GM12872 (cell line): ENCODE measurements around the gene DMD.

Experiments
- CTCF ChIP-seq: IDR thresholded peaks from 3 replicates; pipeline ENCODE4 v1.5.1; 2011; ENCODE audit warnings: low read depth, mild to moderate bottlenecking, low read length, moderate library complexity; ENCODE audit not compliant: insufficient read depth

Gene DMD

DNA sequence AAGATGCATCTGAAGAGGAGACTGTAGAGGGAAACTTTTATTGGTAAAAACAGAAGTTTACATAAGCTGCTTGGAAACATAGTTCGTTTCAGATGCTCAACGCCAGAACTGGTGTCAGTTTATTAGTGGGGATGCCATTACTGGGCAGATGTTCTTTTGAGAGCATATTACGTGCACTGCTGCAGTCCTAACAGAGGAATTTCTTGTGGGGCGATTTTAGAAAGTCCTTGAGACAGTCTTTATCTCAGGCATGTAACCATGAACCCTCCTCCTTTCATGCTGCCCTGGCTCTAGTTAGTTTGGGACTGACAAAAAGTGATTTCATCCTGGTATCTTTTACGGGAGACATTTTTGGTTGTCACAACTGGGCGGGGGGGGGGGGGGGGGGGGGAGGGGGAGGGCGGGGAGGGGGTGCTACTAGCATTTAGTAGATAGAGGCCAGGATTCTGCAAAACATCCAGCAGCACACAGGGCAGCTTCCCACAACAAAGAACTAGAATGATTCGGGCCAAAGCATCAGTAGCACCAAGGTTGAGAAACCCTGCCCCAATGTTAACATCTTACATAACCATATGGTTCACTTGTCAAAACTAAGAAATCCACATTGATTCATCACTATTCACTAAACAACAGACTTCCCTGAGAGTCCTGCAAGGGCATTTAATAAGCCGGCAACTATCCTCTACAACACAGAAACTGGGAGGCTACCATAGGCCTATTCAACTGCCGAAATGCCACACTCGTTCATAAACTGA lies 2021.0 kb downstream of the DMD start:
- TF ChIP-seq CTCF = no peak

- no peak for TF ChIP-seq CTCF
Measured at GRCh38 chrX:31186693-31187338, 2024.5 kb downstream of the DMD start.

GRCh38 chrX:31185884-31186283 lies 2025.5 kb downstream of the DMD start:
- TF ChIP-seq CTCF = no peak

- no peak for TF ChIP-seq CTCF
Measured at GRCh38 chrX:31181377-31182000, 2029.9 kb downstream of the DMD start.

DNA sequence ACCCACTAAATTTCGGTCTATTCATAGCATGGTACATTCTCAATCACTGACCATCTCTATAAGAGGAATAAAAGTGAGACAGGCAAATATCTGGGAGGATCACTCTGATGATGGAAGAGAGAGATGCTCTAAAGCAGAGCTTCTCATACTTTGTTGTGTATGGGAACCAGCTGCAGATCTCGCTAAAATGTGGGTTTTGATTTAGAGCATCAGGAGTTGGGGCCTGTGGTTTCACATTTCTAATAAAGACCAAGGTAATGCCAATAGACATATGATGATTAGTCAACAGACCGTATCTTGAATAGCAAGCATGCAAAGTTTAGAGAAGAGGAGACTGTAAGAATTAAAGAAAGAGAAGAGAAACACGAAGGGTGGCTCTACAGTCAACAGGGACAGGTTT lies 2032.1 kb downstream of the DMD start:
- TF ChIP-seq CTCF = no peak

GRCh38 chrX:31178769-31179125 lies 2032.6 kb downstream of the DMD start:
- no peak for TF ChIP-seq CTCF

DNA sequence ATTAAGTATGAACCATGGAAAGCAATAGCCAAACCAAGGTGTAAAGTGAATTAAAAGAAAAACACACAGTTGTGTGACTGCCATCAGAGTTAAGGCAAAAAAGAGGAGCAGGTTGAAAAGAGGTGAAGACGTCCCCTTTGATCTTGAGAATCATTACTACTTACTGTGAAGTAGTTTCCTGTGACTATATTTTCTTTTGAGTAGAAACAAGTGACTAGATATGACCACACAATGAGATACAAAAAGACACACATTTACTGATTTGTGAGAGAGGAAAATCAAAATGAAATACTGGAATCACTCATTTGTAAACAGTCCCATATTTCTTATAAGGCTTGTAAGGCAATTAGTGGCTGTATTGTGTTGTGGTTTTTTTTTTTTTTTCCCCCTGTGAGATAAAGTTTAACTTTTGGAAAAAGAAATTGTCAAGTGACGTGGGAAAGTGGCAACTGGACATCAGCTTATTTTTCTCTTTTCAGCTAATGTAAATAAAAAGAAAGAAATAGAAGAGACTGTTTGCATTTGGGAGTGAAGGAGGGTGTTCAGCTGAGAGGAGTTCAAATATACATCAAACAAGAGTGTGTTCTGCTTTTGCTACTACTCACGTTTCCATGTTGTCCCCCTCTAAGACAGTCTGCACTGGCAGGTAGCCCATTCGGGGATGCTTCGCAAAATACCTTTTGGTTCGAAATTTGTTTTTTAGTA lies 2033.1 kb downstream of the DMD start:
- TF ChIP-seq CTCF = no peak
